Keratinocyte (primary cell): ENCODE data around the gene TMC7. TPM values are rescaled to one million over a fixed set of nuclear protein-coding genes. Genes with fewer than 3 reads are reported as not detected.

Source experiments
- DNase-seq: peaks from one replicate; pipeline ENCODE4 v3.0.0-alpha.2; 2011; ENCODE audit warnings: low read depth, missing footprints, low spot score
- FAIRE-seq: peaks from 2 replicates; lab custom pipeline; 2011; peaks lifted over from hg19 to GRCh38; lab: Jason Lieb, UNC
- H2AFZ ChIP-seq: 2 replicates; pipeline ENCODE4 v1.6.0; 2012; ENCODE audit warnings: low read length, control low read depth, inconsistent platforms; ENCODE audit not compliant: control insufficient read depth
- H3K27ac ChIP-seq: 2 replicates; pipeline ENCODE4 v1.5.1; 2011; ENCODE audit warnings: low read length; ENCODE audit not compliant: control insufficient read depth, insufficient read depth
- H3K27me3 ChIP-seq: 3 replicates; pipeline ENCODE4 v1.6.0; 2011; ENCODE audit warnings: low read length; ENCODE audit not compliant: control insufficient read depth, insufficient read depth; ENCODE audit errors: extremely low read depth
- H3K36me3 ChIP-seq, 2 experiments: 2 replicates in 1 of 2; 3 replicates in 1 of 2; pipeline ENCODE4 v1.5.1; 2011; ENCODE audit warnings: low read length in 2 of 2, mild to moderate bottlenecking in 1 of 2; ENCODE audit not compliant: control insufficient read depth in 2 of 2, insufficient read depth in 2 of 2; ENCODE audit errors: extremely low read depth in 1 of 2
- H3K4me1 ChIP-seq: 3 replicates; pipeline ENCODE4 v1.5.1; 2011; ENCODE audit warnings: low read length; ENCODE audit not compliant: control insufficient read depth, insufficient read depth; ENCODE audit errors: extremely low read depth
- H3K4me2 ChIP-seq: 3 replicates; pipeline ENCODE4 v1.6.0; 2011; ENCODE audit warnings: low read depth, low read length; ENCODE audit not compliant: control insufficient read depth, insufficient read depth; ENCODE audit errors: extremely low read depth
- H3K4me3 ChIP-seq, 3 experiments: fragments of 200-600 bp in 1 of 3; sonication (generic) in 1 of 3; 2 replicates in 2 of 3; 3 replicates in 1 of 3; pipeline ENCODE4 v1.5.1; 2011 to 2016; ENCODE audit warnings: low read length in 3 of 3, mild to moderate bottlenecking in 3 of 3, control low read depth in 2 of 3, inconsistent platforms in 1 of 3, low read depth in 1 of 3, mixed read lengths in 1 of 3, mixed run types in 1 of 3, moderate library complexity in 1 of 3; ENCODE audit not compliant: control insufficient read depth in 2 of 3, insufficient read depth in 2 of 3; ENCODE audit errors: extremely low read depth in 1 of 3
- H3K79me2 ChIP-seq: 2 replicates; pipeline ENCODE4 v1.6.0; 2012; ENCODE audit warnings: low read length; ENCODE audit not compliant: control insufficient read depth, insufficient read depth
- H3K9ac ChIP-seq: 3 replicates; pipeline ENCODE4 v1.6.0; 2011; ENCODE audit warnings: low read length; ENCODE audit not compliant: control insufficient read depth, insufficient read depth; ENCODE audit errors: extremely low read depth
- H3K9me1 ChIP-seq: 3 replicates; pipeline ENCODE4 v1.6.0; 2011; ENCODE audit warnings: low read length; ENCODE audit not compliant: control insufficient read depth, insufficient read depth; ENCODE audit errors: extremely low read depth
- H3K9me3 ChIP-seq: 2 replicates; pipeline ENCODE4 v1.5.1; 2012; ENCODE audit warnings: low read depth, low read length; ENCODE audit not compliant: control insufficient read depth
- H4K20me1 ChIP-seq: 3 replicates; pipeline ENCODE4 v1.6.0; 2011; ENCODE audit warnings: low read length; ENCODE audit not compliant: control insufficient read depth, insufficient read depth; ENCODE audit errors: extremely low read depth
- CTCF ChIP-seq, 3 experiments: IDR thresholded peaks in 1 of 3; conservative IDR thresholded peaks in 1 of 3; optimal IDR thresholded peaks in 1 of 3; 2 replicates in 2 of 3; 3 replicates in 1 of 3; pipeline versions ENCODE3 to v1.5.1; 2011; ENCODE audit warnings: low read length in 3 of 3, mild to moderate bottlenecking in 3 of 3, moderate library complexity in 2 of 3, control low read depth in 1 of 3, inconsistent platforms in 1 of 3; ENCODE audit not compliant: insufficient read depth in 2 of 3; ENCODE audit errors: extremely low read depth in 1 of 3
- EZH2 ChIP-seq: IDR thresholded peaks from one replicate; pipeline ENCODE4 v1.6.1; 2012; ENCODE audit warnings: inconsistent platforms, mild to moderate bottlenecking, low read length, moderate library complexity
- dilution Hi-C: fragments of 300-500 bp; cut with MboI; formaldehyde crosslinking; loops from one replicate; pipeline ENCODE4 v1.7.0; 2020; ENCODE audit warnings: low sequenced_read_pairs; ENCODE audit not compliant: extremely low pct_ligation_motif_present
- polyA plus RNA-seq, 5 experiments: library from polyadenylated mRNA; depleted of rRNA in 3 of 5; stranded (reverse) in 3 of 5; stranded (forward) in 1 of 5; unstranded in 1 of 5; fragments of >200 nt; gene quantifications; 1 replicate in 1 of 5; 2 replicates in 3 of 5; 3 replicates in 1 of 5; pipeline versions ENCODE4 v1.2.1 to v1.2.3, GENCODE V29; 2011 to 2012; ENCODE audit warnings: missing spikeins in 2 of 5, low read depth in 1 of 5, low replicate concordance in 1 of 5

TMC7 gene
- polyA plus RNA-seq, 1 donor (not counting 4 experiments of a cell fraction or from before 2014, with no cell fraction given), result 8.5 TPM

- H4K20me1 ChIP-seq, result no peaks in the 10 kb centered on the region
- no peak overlapping the region for H3K4me2 ChIP-seq
- DNase-seq, result no peak
- H3K4me3 ChIP-seq, result no peak overlapping the region
- H3K9me1 ChIP-seq, result no peaks in the 10 kb centered on the region
- no peak overlapping the region for H2AFZ ChIP-seq
- FAIRE-seq, result no peak
- peaks cover 10% of the 10 kb centered on the region for H3K4me1 ChIP-seq
- dilution Hi-C loops, result no loop called here
- H3K36me3 ChIP-seq, result no peaks in the 10 kb centered on the region
- TF ChIP-seq CTCF (optimal IDR thresholded peaks at IDR 0.05 in 1 of 3, IDR thresholded peaks at IDR 0.05 in 1 of 3, conservative IDR thresholded peaks at IDR 0.05 in 1 of 3; ENCODE audit: extremely low read depth in 1 of 3, insufficient read depth in 2 of 3, low read length in 3 of 3) (no peak), EZH2 (no peak)
- no peaks in the 10 kb centered on the region for H3K9me3 ChIP-seq
- H3K27me3 ChIP-seq, result no peaks in the 10 kb centered on the region
- no peak overlapping the region for H3K9ac ChIP-seq
- no peak overlapping the region for H3K27ac ChIP-seq
- H3K79me2 ChIP-seq, result no peaks in the 10 kb centered on the region
Measured at GRCh38 chr16:19088341-19088916, 104.7 kb downstream of the TMC7 start.

GRCh38 chr16:19089410-19089955 lies 105.7 kb downstream of the TMC7 start:
- Histone ChIP-seq H3K4me1 (peaks cover 10% of the 10 kb centered on the region), H2AFZ (no peak overlapping the region), H3K36me3 (no peaks in the 10 kb centered on the region), H3K4me3 (no peak overlapping the region), H3K9ac (no peak overlapping the region), H3K79me2 (no peaks in the 10 kb centered on the region), H3K9me1 (no peaks in the 10 kb centered on the region), H3K27me3 (no peaks in the 10 kb centered on the region), H4K20me1 (no peaks in the 10 kb centered on the region), H3K9me3 (no peaks in the 10 kb centered on the region), H3K27ac (no peak overlapping the region), H3K4me2 (no peak overlapping the region)
- dilution Hi-C loops, result no loop called here
- TF ChIP-seq EZH2 (no peak), CTCF (optimal IDR thresholded peaks at IDR 0.05 in 1 of 3, IDR thresholded peaks at IDR 0.05 in 1 of 3, conservative IDR thresholded peaks at IDR 0.05 in 1 of 3; ENCODE audit: extremely low read depth in 1 of 3, insufficient read depth in 2 of 3, low read length in 3 of 3) (no peak)
- FAIRE-seq (no peak), DNase-seq (no peak)
